Adrenal gland (tissue), 12 donors: Measurements from ENCODE around the gene SRBD1. TPM values are rescaled to one million over a fixed set of nuclear protein-coding genes. Genes with fewer than 3 reads are reported as not detected.

Experiments used
- DNase-seq, 7 donors: peaks; one replicate each; pipeline ENCODE4 v3.0.0-alpha.2; 2019 to 2020
- H3K27ac ChIP-seq, 5 donors: fragments of 200-600 bp; sonication (generic) in 4 of 5; 1 replicate in 3 of 5; 2 replicates in 2 of 5; pipeline versions ENCODE4 v1.5.1 to v1.8.0; 2016 to 2020; ENCODE audit warnings: mild to moderate bottlenecking in 1 of 5
- H3K27me3 ChIP-seq: fragments of 200-600 bp; 2 replicates; pipeline ENCODE4 v1.8.0; 2021
- H3K36me3 ChIP-seq, 2 donors: fragments of 200-600 bp; replicated peaks in 1 of 2; 1 replicate in 1 of 2; 2 replicates in 1 of 2; pipeline versions ENCODE4 v1.5.1 to v1.8.0; 2018 to 2022
- H3K4me1 ChIP-seq, 2 donors: fragments of 200-600 bp; replicated peaks in 1 of 2; 1 replicate in 1 of 2; 2 replicates in 1 of 2; pipeline versions ENCODE4 v1.5.1 to v1.8.0; 2018 to 2021
- H3K4me3 ChIP-seq, 4 donors: fragments of 200-600 bp; sonication (generic) in 3 of 4; one replicate each; pipeline ENCODE4 v1.5.1; 2016 to 2018
- H3K9me3 ChIP-seq, 3 donors: fragments of 200-600 bp; sonication (generic) in 1 of 3; replicated peaks in 1 of 3; 1 replicate in 2 of 3; 2 replicates in 1 of 3; pipeline versions ENCODE4 v1.5.1 to v1.8.0; 2016 to 2021
- POLR2A ChIP-seq, 2 donors: fragments of 450-650 bp; IDR thresholded peaks; one replicate each; pipeline ENCODE4 v1.6.1; 2017; ENCODE audit warnings: antibody characterized with exemption in 2 of 2, mild to moderate bottlenecking in 2 of 2, moderate library complexity in 1 of 2
- WGBS, 4 donors: extraction: QIAGEN DNeasy Blood & Tissue Kit in 2 of 4; methylation state at CpG; one replicate each; pipeline versions ENCODE4 v1.1.5 to v1.1.7; 2013 to 2017; 5-methylcytosine and 5-hydroxymethylcytosine counted together
- intact Hi-C, 2 donors: fragments of 100-400 bp; cut with DNase I; formaldehyde crosslinking; loops; one replicate each; pipeline versions ENCODE4 v1.14.1 to v1.15.0; 2022 to 2023
- polyA plus RNA-seq, 3 donors: library from polyadenylated mRNA; stranded (reverse); fragments of 200-250 nt in 2 of 3; fragments of 350-450 nt in 1 of 3; fragmentation: Illumina TruSeq in 1 of 3; extraction: RNeasy Lipid Tissue Mini Kit (QIAGEN cat#74804) in 1 of 3; gene quantifications; one replicate each; pipeline ENCODE4 v1.2.3, GENCODE V29; 2013 to 2014
- total RNA-seq, 9 donors: library from RNA; depleted of rRNA in 4 of 9; stranded (reverse); fragments of >200 nt in 4 of 9; fragments of 120-200 nt in 1 of 9; fragmentation: NEBNext Ultra II Directional in 1 of 9; extraction: Animal tissue kit (Norgen Biotek cat#: 25700) in 1 of 9; gene quantifications; one replicate each; pipeline versions ENCODE4 v1.1.0 to v1.2.4, GENCODE V29; 2013 to 2023
- TF ChIP-seq, protein P1 (sequence below), 6 experiments: fragments of 450-650 bp in 4 of 6; fragments of 200-600 bp in 2 of 6; sonication (generic) in 1 of 6; IDR thresholded peaks; 1 replicate in 5 of 6; 2 replicates in 1 of 6; pipeline versions ENCODE4 v1.5.1 to v1.8.0; 2016 to 2021; ENCODE audit warnings: antibody characterized with exemption in 6 of 6, mild to moderate bottlenecking in 2 of 6, moderate library complexity in 1 of 6
- donor health status: healthy with polysubstance abuse.
- donor health status: Bipolar disorder and iron deficiency.
- donor health status: DM: yes; HTN: yes; CAD: no.
- donor health status: DM: no; HTN: no; CAD: no.
- donor health status: DM: no; HTN: no; CAD: no.
- donor health status: DM: yes; HTN: yes; CAD: no.

SRBD1 gene
- total and polyA plus RNA-seq, 12 donors: 2.7 to 21.6 (median 13.8) TPM

- DNase-seq: peak; percentile 71 to 87 (median 82)
- Histone ChIP-seq H3K4me1 (peaks cover 6 to 27% of the 10 kb centered on the region in 2 donors), H3K27ac (peak overlapping the region; percentile 96 to 100 (median 99)), H3K9me3 (no peaks in the 10 kb centered on the region), H3K4me3 (peak overlapping the region; percentile 63 to 96 (median 74)), H3K27me3 (no peaks in the 10 kb centered on the region), H3K36me3 (no peaks in the 10 kb centered on the region)
- peak in 1 of 2 donors; percentile 65 for TF ChIP-seq POLR2A (IDR thresholded peaks at IDR 0.05)
- TF ChIP-seq, protein P1, sequence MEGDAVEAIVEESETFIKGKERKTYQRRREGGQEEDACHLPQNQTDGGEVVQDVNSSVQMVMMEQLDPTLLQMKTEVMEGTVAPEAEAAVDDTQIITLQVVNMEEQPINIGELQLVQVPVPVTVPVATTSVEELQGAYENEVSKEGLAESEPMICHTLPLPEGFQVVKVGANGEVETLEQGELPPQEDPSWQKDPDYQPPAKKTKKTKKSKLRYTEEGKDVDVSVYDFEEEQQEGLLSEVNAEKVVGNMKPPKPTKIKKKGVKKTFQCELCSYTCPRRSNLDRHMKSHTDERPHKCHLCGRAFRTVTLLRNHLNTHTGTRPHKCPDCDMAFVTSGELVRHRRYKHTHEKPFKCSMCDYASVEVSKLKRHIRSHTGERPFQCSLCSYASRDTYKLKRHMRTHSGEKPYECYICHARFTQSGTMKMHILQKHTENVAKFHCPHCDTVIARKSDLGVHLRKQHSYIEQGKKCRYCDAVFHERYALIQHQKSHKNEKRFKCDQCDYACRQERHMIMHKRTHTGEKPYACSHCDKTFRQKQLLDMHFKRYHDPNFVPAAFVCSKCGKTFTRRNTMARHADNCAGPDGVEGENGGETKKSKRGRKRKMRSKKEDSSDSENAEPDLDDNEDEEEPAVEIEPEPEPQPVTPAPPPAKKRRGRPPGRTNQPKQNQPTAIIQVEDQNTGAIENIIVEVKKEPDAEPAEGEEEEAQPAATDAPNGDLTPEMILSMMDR (IDR thresholded peaks at IDR 0.05): no peak
- WGBS, 4 donors: 0 to 1% (median 0%) methylated on average over 15 to 66 of the region's 66 CpGs
- intact Hi-C loops: loop anchor here in 1 of 2 donors (5.0 kb wide), 1 partner anchor 287 kb away; no protein-coding TSS in a partner anchor
These were observed 39.1 kb upstream of the SRBD1 start for GRCh38 chr2:45649858-45650811.

DNA sequence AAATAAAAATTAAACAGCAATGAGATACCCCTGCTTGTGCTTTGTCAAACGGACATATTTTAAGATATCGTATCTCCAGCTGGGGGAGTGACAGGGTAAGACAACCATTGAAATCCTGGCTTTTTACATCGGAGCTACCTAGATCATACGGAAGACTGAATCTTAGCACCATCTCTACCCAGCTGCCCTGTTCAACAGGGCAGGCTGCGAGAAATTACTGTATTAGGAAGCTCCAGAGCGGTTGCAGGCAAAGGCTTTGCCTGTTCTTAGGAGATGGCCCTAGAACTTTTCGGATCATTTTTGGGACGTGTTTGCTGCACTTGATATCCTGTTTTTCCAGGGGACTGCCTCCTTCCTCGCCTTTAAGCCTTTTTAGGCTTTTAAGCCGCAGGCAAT, 38.4 kb upstream of the SRBD1 start:
- no peaks in the 10 kb centered on the region for H3K36me3 ChIP-seq
- H3K4me3 ChIP-seq: peak overlapping the region in 3 of 4 donors; percentile 63 to 96 (median 80)
- DNase-seq: peak in 1 of 7 donors; percentile 8
- no peaks in the 10 kb centered on the region for H3K9me3 ChIP-seq
- 4 to 13% (median 8%) methylated on average over 10 of the region's 10 CpGs for WGBS, 4 donors
- no peak for TF ChIP-seq POLR2A (IDR thresholded peaks at IDR 0.05)
- intact Hi-C loops: loop anchor here in 1 of 2 donors (5.0 kb wide), 1 partner anchor 288 kb away; no protein-coding TSS in a partner anchor
- H3K27ac ChIP-seq: peak overlapping the region; percentile 96 to 100 (median 99)
- no peaks in the 10 kb centered on the region for H3K27me3 ChIP-seq
- H3K4me1 ChIP-seq: peaks cover 6 to 27% of the 10 kb centered on the region in 2 donors

DNA sequence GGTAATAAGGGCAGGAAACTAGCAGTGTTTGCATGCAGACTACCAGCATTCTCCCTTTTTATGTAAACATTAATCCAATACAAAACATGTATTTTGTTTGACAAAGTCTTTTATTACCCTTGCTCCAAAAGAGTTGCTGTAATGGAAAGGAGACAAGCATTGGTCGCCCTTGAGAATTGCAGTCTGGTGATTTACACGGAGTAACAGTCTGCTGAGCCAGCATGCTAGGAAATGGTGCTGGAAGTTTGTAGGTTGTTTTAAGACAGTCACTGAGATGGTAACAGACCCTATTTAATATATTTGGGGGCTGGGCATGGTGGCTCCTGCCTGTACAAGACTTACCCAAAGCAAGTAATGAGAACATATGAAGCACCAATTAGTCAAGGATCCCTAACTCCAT, 37.6 kb upstream of the SRBD1 start:
- intact Hi-C loops: loop anchor here in 1 of 2 donors (5.0 kb wide), 1 partner anchor 289 kb away; no protein-coding TSS in a partner anchor

DNA sequence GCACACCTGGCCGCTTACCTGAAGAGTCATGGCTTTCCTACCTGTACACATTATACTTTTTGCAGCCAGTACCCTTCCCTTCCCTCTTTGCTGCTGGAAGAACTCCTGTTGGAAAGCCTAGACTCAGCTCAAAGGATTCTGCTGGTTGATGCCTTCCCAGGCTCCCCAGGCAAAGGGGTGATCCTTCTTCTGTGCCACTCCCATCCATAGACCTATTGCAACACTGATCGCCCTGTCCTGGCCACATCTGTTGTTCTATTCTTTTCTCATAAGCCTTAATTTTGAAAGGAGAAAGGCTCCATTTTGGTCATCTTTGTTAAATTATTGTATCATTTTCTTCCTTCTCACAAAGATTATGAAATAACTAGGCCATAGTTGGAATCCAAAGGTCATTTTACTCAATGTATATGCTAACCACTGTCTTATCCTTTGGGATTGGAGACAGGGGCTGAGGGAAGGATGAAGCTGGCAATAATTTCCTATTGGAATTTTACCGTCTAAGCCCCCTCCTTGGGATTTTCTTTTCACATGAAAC, 37.0 kb upstream of the SRBD1 start:
- WGBS, 4 donors: 92 to 94% (median 93%) methylated on average over 3 of the region's 3 CpGs
- no peaks in the 10 kb centered on the region for H3K36me3 ChIP-seq
- intact Hi-C loops: loop anchor here in 1 of 2 donors (5.0 kb wide), 1 partner anchor 289 kb away; no protein-coding TSS in a partner anchor
- H3K27ac ChIP-seq: no peak overlapping the region
- H3K4me1 ChIP-seq: peaks cover 6 to 29% of the 10 kb centered on the region in 2 donors
- DNase-seq: no peak
- no peak for TF ChIP-seq POLR2A (IDR thresholded peaks at IDR 0.05)
- TF ChIP-seq, protein P1 (IDR thresholded peaks at IDR 0.05): no peak
- H3K27me3 ChIP-seq: no peaks in the 10 kb centered on the region
- no peak overlapping the region for H3K4me3 ChIP-seq
- no peaks in the 10 kb centered on the region for H3K9me3 ChIP-seq

More for the DNA sequence above, 37.6 kb upstream of the SRBD1 start:
- no peak for DNase-seq
- Histone ChIP-seq H3K9me3 (no peaks in the 10 kb centered on the region), H3K4me3 (no peak overlapping the region), H3K36me3 (no peaks in the 10 kb centered on the region), H3K27me3 (no peaks in the 10 kb centered on the region), H3K4me1 (peaks cover 6 to 28% of the 10 kb centered on the region in 2 donors), H3K27ac (no peak overlapping the region)
- WGBS, 4 donors: 70 to 81% (median 77%) methylated on average over 2 of the region's 2 CpGs
- TF ChIP-seq POLR2A (IDR thresholded peaks at IDR 0.05): no peak
- TF ChIP-seq, protein P1 (IDR thresholded peaks at IDR 0.05): no peak
